Measurements from ENCODE around the gene CSGALNACT2.

The CSGALNACT2 gene

GRCh38 chr10:43225787-43226153 lies 87.5 kb downstream of the CSGALNACT2 start:
- H3K27me3 ChIP-seq (replicated peaks; ENCODE audit: control insufficient read depth, insufficient read depth, low read length) = no peaks in the 10 kb centered on the region; the same call in 1 of the 2 replicates
- no peak for TF ChIP-seq CTCF (IDR thresholded peaks at IDR 0.05; ENCODE audit: insufficient read depth, low read length, poor library complexity, severe bottlenecking)
- no peak for DNase-seq (ENCODE audit: extremely low read depth, insufficient read length)

GRCh38 chr10:43226441-43226840 lies 88.2 kb downstream of the CSGALNACT2 start:
- TF ChIP-seq CTCF (IDR thresholded peaks at IDR 0.05; ENCODE audit: insufficient read depth, low read length, poor library complexity, severe bottlenecking) = no peak
- H3K36me3 ChIP-seq (ENCODE audit: control insufficient read depth, insufficient read depth, low read length) = no peaks in the 10 kb centered on the region
- H3K4me3 ChIP-seq (replicated peaks; ENCODE audit: low read depth, low read length) = no peak overlapping the region
- no peaks in the 10 kb centered on the region; the same call in 1 of the 2 replicates for H3K27me3 ChIP-seq (replicated peaks; ENCODE audit: control insufficient read depth, insufficient read depth, low read length)
- no peak for DNase-seq (ENCODE audit: extremely low read depth, insufficient read length)

More at GRCh38 chr10:43225787-43226153, 87.5 kb downstream of the CSGALNACT2 start:
- no peak overlapping the region for H3K4me3 ChIP-seq (replicated peaks; ENCODE audit: low read depth, low read length)
- H3K36me3 ChIP-seq (ENCODE audit: control insufficient read depth, insufficient read depth, low read length) = no peaks in the 10 kb centered on the region

GRCh38 chr10:43226851-43227845 lies 88.9 kb downstream of the CSGALNACT2 start:
- DNase-seq (ENCODE audit: extremely low read depth, insufficient read length) = no peak
- TF ChIP-seq CTCF (IDR thresholded peaks at IDR 0.05; ENCODE audit: insufficient read depth, low read length, poor library complexity, severe bottlenecking) = no peak
- Histone ChIP-seq H3K4me3 (replicated peaks; ENCODE audit: low read depth, low read length) (no peak overlapping the region), H3K27me3 (replicated peaks; ENCODE audit: control insufficient read depth, insufficient read depth, low read length) (no peaks in the 10 kb centered on the region; the same call in 1 of the 2 replicates), H3K36me3 (ENCODE audit: control insufficient read depth, insufficient read depth, low read length) (no peaks in the 10 kb centered on the region)

- DNase-seq (ENCODE audit: extremely low read depth, insufficient read length) = no peak
- no peaks in the 10 kb centered on the region for H3K36me3 ChIP-seq (ENCODE audit: control insufficient read depth, insufficient read depth, low read length)
- H3K27me3 ChIP-seq (replicated peaks; ENCODE audit: control insufficient read depth, insufficient read depth, low read length) = no peaks in the 10 kb centered on the region; the same call in 1 of the 2 replicates
- no peak overlapping the region for H3K4me3 ChIP-seq (replicated peaks; ENCODE audit: low read depth, low read length)
- no peak for TF ChIP-seq CTCF (IDR thresholded peaks at IDR 0.05; ENCODE audit: insufficient read depth, low read length, poor library complexity, severe bottlenecking)
These were observed 89.9 kb downstream of the CSGALNACT2 start for GRCh38 chr10:43227911-43228782.

- no peak for DNase-seq (ENCODE audit: extremely low read depth, insufficient read length)
- H3K36me3 ChIP-seq (ENCODE audit: control insufficient read depth, insufficient read depth, low read length) = no peaks in the 10 kb centered on the region
- no peak for TF ChIP-seq CTCF (IDR thresholded peaks at IDR 0.05; ENCODE audit: insufficient read depth, low read length, poor library complexity, severe bottlenecking)
- H3K27me3 ChIP-seq (replicated peaks; ENCODE audit: control insufficient read depth, insufficient read depth, low read length) = no peaks in the 10 kb centered on the region; the same call in 1 of the 2 replicates
- H3K4me3 ChIP-seq (replicated peaks; ENCODE audit: low read depth, low read length) = no peak overlapping the region
These were observed 90.5 kb downstream of the CSGALNACT2 start for GRCh38 chr10:43228783-43229207.

Data from GM06990 (cell line).